Measurements from ENCODE around the gene MYMX. TPM values are rescaled to one million over a fixed set of nuclear protein-coding genes. Genes with fewer than 3 reads are reported as not detected.

Gene MYMX
- polyA plus RNA-seq (2013, experiment 1 of 2), result 2.1 TPM
- 2.3 TPM for polyA plus RNA-seq (2013, experiment 2 of 2)

DNA sequence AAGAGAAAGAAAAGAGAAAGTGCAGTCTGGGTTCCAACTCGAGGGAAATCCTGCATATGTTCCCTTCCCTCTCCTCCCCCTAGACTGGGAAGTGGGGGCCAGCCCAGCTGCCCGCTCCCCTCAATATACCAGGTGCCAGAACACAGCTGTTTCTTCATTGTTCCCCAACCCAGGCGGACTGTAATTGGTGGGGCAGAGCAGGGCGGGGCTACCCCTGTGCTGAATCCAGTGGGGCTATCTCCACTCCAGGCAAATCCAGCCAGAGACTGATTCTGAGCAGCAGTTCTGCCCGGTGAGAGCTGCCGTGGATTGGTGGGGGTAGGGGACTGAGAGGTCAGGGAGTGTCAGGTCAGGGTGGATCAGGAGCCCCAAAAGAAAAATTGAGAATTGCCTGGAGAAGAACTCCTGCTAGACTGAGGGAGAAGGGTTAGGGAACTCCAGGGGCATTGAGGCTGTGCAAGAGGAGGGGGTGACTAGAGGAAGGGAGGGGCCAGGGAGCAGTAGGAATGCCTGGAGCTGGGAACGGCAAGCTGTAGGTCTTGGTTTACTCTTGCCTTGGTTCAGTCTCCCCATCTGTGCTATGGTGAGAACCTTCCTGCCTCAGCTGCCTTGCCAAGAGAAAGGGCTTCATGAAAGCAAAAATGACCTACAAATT, at the start of gene MYMX:
TSS of gene MYMX (plus strand) at position 250 of the 655 bp plus-strand sequence. CDS start 546 bp downstream, outside the sequence.
- Histone ChIP-seq H2BK120ac (ENCODE audit: low read depth, low read length) (peak within 1 kb of the TSS; percentile 51), H3K18ac (ENCODE audit: low read length) (peak within 1 kb of the TSS; percentile 92), H3K4me1 (ENCODE audit: control insufficient read depth in 2 of 2, insufficient read depth in 1 of 2, low read depth in 1 of 2, low read length in 2 of 2) (peaks cover 28 to 29% of the 10 kb centered on the region in 2 donors), H3K4ac (ENCODE audit: low read length) (no peak within 1 kb of the TSS), H3K14ac (ENCODE audit: low read length) (peak within 1 kb of the TSS; percentile 39), H3K9me3 (replicated peaks in 1 of 2; ENCODE audit: control insufficient read depth in 2 of 2, insufficient read depth in 1 of 2, low read depth in 1 of 2, low read length in 2 of 2) (no peaks in the 10 kb centered on the region), H3K4me2 (ENCODE audit: insufficient read depth, low read length, poor library complexity, severe bottlenecking) (peak within 1 kb of the TSS; percentile 40), H3K79me1 (ENCODE audit: low read depth, low read length) (peaks cover 4% of the 10 kb centered on the region), H2BK15ac (ENCODE audit: low read length) (peak within 1 kb of the TSS; percentile 78), H3K9ac (ENCODE audit: low read depth, low read length, poor library complexity) (peak within 1 kb of the TSS; percentile 78), H2BK12ac (ENCODE audit: low read length) (peak within 1 kb of the TSS; percentile 77), H2AK5ac (ENCODE audit: low read depth, low read length) (peak within 1 kb of the TSS; percentile 73), H4K91ac (ENCODE audit: low read depth, low read length, poor library complexity) (no peak within 1 kb of the TSS), H2BK5ac (ENCODE audit: low read length) (no peak within 1 kb of the TSS), H3K36me3 (replicated peaks in 1 of 2; ENCODE audit: control insufficient read depth in 2 of 2, insufficient read depth in 2 of 2, low read length in 2 of 2) (no peaks in the 10 kb centered on the region), H3K23ac (ENCODE audit: low read depth, low read length, poor library complexity) (peak within 1 kb of the TSS; percentile 76), H3K4me3 (ENCODE audit: low read length in 2 of 2) (no peak within 1 kb of the TSS), H2AFZ (ENCODE audit: low read length) (peak within 1 kb of the TSS; percentile 38), H3K27ac (replicated peaks; ENCODE audit: low read length) (peak within 1 kb of the TSS; percentile 15), H3K27me3 (ENCODE audit: control insufficient read depth in 3 of 3, insufficient read depth in 3 of 3, low read depth in 1 of 3, low read length in 3 of 3) (no peaks in the 10 kb centered on the region), H4K8ac (ENCODE audit: low read depth, low read length) (peak within 1 kb of the TSS; percentile 30)
- DNase-seq (ENCODE audit: low spot score), result no peak
- no CpG with 5 or more reads among the region's 7 CpGs for WGBS, 2 donors (ENCODE audit: extremely low coverage in 2 of 2, insufficient read length in 2 of 2, insufficient replicate concordance in 1 of 2)

DNA sequence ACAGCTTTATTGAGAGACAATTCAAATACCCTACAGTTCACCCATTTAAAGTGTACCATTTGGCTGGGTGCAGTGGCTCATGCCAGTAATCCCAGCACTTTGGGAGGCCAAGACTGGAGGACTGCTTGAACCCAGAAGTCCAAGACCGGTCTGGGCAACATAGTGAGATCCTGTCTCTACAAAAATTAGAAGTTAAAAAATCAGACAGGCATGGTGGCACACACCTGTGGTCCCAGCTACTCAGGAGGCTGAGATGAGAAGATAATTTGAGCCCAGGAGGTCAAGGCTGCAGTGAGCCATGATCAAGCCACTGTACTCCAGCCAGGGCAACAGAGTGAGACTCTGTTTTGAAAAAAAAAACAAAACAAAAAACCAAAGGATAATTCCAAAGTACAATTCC, 49.2 kb upstream of the MYMX start:
- Histone ChIP-seq H3K36me3 (replicated peaks in 1 of 2; ENCODE audit: control insufficient read depth in 2 of 2, insufficient read depth in 2 of 2, low read length in 2 of 2) (no peaks in the 10 kb centered on the region), H3K4me2 (ENCODE audit: insufficient read depth, low read length, poor library complexity, severe bottlenecking) (no peak overlapping the region), H3K4me1 (ENCODE audit: control insufficient read depth in 2 of 2, insufficient read depth in 1 of 2, low read depth in 1 of 2, low read length in 2 of 2) (peaks cover 11 to 13% of the 10 kb centered on the region in 2 donors), H2BK120ac (ENCODE audit: low read depth, low read length) (no peak overlapping the region), H2BK15ac (ENCODE audit: low read length) (no peak overlapping the region), H3K79me1 (ENCODE audit: low read depth, low read length) (no peaks in the 10 kb centered on the region), H3K9ac (ENCODE audit: low read depth, low read length, poor library complexity) (no peak overlapping the region), H4K91ac (ENCODE audit: low read depth, low read length, poor library complexity) (no peak overlapping the region), H2AK5ac (ENCODE audit: low read depth, low read length) (no peak overlapping the region), H3K23ac (ENCODE audit: low read depth, low read length, poor library complexity) (no peak overlapping the region), H2AFZ (ENCODE audit: low read length) (no peak overlapping the region), H3K14ac (ENCODE audit: low read length) (no peak overlapping the region), H3K18ac (ENCODE audit: low read length) (no peak overlapping the region), H4K8ac (ENCODE audit: low read depth, low read length) (no peak overlapping the region), H2BK5ac (ENCODE audit: low read length) (no peak overlapping the region), H3K4me3 (ENCODE audit: low read length in 2 of 2) (no peak overlapping the region), H3K27me3 (ENCODE audit: control insufficient read depth in 3 of 3, insufficient read depth in 3 of 3, low read depth in 1 of 3, low read length in 3 of 3) (peaks cover 0 to 16% (median 0%) of the 10 kb centered on the region in 3 experiments), H3K27ac (replicated peaks; ENCODE audit: low read length) (no peak overlapping the region), H3K9me3 (replicated peaks in 1 of 2; ENCODE audit: control insufficient read depth in 2 of 2, insufficient read depth in 1 of 2, low read depth in 1 of 2, low read length in 2 of 2) (no peaks in the 10 kb centered on the region), H3K4ac (ENCODE audit: low read length) (no peak overlapping the region), H2BK12ac (ENCODE audit: low read length) (no peak overlapping the region)
- WGBS, 2 donors (ENCODE audit: extremely low coverage in 2 of 2, insufficient read length in 2 of 2, insufficient replicate concordance in 1 of 2), result no CpG with 5 or more reads among the region's 1 CpG
- DNase-seq (ENCODE audit: low spot score), result no peak

DNA sequence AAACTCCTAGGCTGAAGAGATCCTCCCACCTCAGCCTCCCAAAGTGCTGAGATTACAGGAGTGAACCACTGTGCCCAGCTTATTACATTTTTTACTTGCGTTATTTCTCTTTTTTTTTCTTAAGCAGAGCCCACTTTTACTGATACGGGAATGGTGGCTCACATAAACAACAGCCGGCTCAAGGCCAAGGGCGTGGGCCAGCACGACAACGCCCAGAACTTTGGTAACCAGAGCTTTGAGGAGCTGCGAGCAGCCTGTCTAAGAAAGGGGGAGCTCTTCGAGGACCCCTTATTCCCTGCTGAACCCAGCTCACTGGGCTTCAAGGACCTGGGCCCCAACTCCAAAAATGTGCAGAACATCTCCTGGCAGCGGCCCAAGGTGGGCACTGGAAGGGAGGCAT, 47.6 kb upstream of the MYMX start:
- Histone ChIP-seq H2BK5ac (ENCODE audit: low read length) (no peak overlapping the region), H3K23ac (ENCODE audit: low read depth, low read length, poor library complexity) (no peak overlapping the region), H2BK15ac (ENCODE audit: low read length) (no peak overlapping the region), H3K18ac (ENCODE audit: low read length) (no peak overlapping the region), H4K8ac (ENCODE audit: low read depth, low read length) (no peak overlapping the region), H3K4me2 (ENCODE audit: insufficient read depth, low read length, poor library complexity, severe bottlenecking) (no peak overlapping the region), H3K79me1 (ENCODE audit: low read depth, low read length) (no peaks in the 10 kb centered on the region), H3K27me3 (ENCODE audit: control insufficient read depth in 3 of 3, insufficient read depth in 3 of 3, low read depth in 1 of 3, low read length in 3 of 3) (peaks cover 0 to 16% (median 0%) of the 10 kb centered on the region in 3 experiments), H2AK5ac (ENCODE audit: low read depth, low read length) (no peak overlapping the region), H2AFZ (ENCODE audit: low read length) (no peak overlapping the region), H2BK120ac (ENCODE audit: low read depth, low read length) (no peak overlapping the region), H3K36me3 (replicated peaks in 1 of 2; ENCODE audit: control insufficient read depth in 2 of 2, insufficient read depth in 2 of 2, low read length in 2 of 2) (no peaks in the 10 kb centered on the region), H3K4me3 (ENCODE audit: low read length in 2 of 2) (no peak overlapping the region), H2BK12ac (ENCODE audit: low read length) (no peak overlapping the region), H3K9ac (ENCODE audit: low read depth, low read length, poor library complexity) (no peak overlapping the region), H4K91ac (ENCODE audit: low read depth, low read length, poor library complexity) (no peak overlapping the region), H3K4ac (ENCODE audit: low read length) (no peak overlapping the region), H3K9me3 (replicated peaks in 1 of 2; ENCODE audit: control insufficient read depth in 2 of 2, insufficient read depth in 1 of 2, low read depth in 1 of 2, low read length in 2 of 2) (no peaks in the 10 kb centered on the region), H3K14ac (ENCODE audit: low read length) (no peak overlapping the region), H3K27ac (replicated peaks; ENCODE audit: low read length) (no peak overlapping the region), H3K4me1 (ENCODE audit: control insufficient read depth in 2 of 2, insufficient read depth in 1 of 2, low read depth in 1 of 2, low read length in 2 of 2) (peaks cover 6 to 9% of the 10 kb centered on the region in 2 donors)
- DNase-seq (ENCODE audit: low spot score), result no peak
- no CpG with 5 or more reads among the region's 9 CpGs for WGBS, 2 donors (ENCODE audit: extremely low coverage in 2 of 2, insufficient read length in 2 of 2, insufficient replicate concordance in 1 of 2)

DNA sequence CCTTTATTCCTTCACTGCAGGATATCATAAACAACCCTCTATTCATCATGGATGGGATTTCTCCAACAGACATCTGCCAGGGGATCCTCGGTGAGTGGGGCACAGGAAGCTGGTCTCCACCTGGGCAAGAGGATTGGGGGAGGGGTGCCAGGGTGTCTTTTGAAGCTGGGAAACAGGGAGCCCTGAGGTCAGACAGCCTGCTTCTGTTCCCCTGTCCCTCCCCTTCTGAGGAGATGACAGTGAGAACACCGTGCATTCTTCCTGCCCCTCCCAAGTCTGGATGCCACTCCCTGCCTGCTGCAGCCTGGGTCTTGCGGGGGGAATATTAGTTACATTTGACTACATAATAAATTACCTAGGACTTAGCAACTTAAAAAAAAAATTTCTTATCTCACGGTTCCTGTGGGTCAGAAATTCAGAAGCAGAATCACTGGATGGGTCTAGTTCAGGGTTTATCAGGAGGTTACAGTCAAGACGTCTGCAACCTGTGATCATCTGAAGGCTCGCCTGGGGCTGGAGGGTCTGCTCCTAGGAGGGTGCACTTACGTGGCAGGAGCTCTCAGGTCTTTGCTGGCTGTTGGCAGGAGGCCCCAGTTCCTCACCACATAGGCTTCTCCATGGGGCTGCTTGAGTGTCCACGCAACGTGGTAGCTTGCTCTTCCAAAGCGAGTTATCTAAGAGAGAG, 46.7 kb upstream of the MYMX start:
- no CpG with 5 or more reads among the region's 10 CpGs for WGBS, 2 donors (ENCODE audit: extremely low coverage in 2 of 2, insufficient read length in 2 of 2, insufficient replicate concordance in 1 of 2)
- no peak overlapping the region for H4K91ac ChIP-seq (ENCODE audit: low read depth, low read length, poor library complexity)
- H3K14ac ChIP-seq (ENCODE audit: low read length), result no peak overlapping the region
- DNase-seq (ENCODE audit: low spot score), result no peak
- no peak overlapping the region for H3K18ac ChIP-seq (ENCODE audit: low read length)
- no peak overlapping the region for H2BK12ac ChIP-seq (ENCODE audit: low read length)
- no peak overlapping the region for H3K9ac ChIP-seq (ENCODE audit: low read depth, low read length, poor library complexity)
- H3K27me3 ChIP-seq (ENCODE audit: control insufficient read depth in 3 of 3, insufficient read depth in 3 of 3, low read depth in 1 of 3, low read length in 3 of 3), result peaks cover 0 to 16% (median 0%) of the 10 kb centered on the region in 3 experiments
- H3K23ac ChIP-seq (ENCODE audit: low read depth, low read length, poor library complexity), result no peak overlapping the region
- H4K8ac ChIP-seq (ENCODE audit: low read depth, low read length), result no peak overlapping the region
- H3K36me3 ChIP-seq (replicated peaks in 1 of 2; ENCODE audit: control insufficient read depth in 2 of 2, insufficient read depth in 2 of 2, low read length in 2 of 2), result no peaks in the 10 kb centered on the region
- H2AK5ac ChIP-seq (ENCODE audit: low read depth, low read length), result no peak overlapping the region
- H2BK120ac ChIP-seq (ENCODE audit: low read depth, low read length), result no peak overlapping the region
- H3K4me1 ChIP-seq (ENCODE audit: control insufficient read depth in 2 of 2, insufficient read depth in 1 of 2, low read depth in 1 of 2, low read length in 2 of 2), result peaks cover 6 to 9% of the 10 kb centered on the region in 2 donors
- no peak overlapping the region for H3K4ac ChIP-seq (ENCODE audit: low read length)
- no peak overlapping the region for H2BK15ac ChIP-seq (ENCODE audit: low read length)
- no peaks in the 10 kb centered on the region for H3K9me3 ChIP-seq (replicated peaks in 1 of 2; ENCODE audit: control insufficient read depth in 2 of 2, insufficient read depth in 1 of 2, low read depth in 1 of 2, low read length in 2 of 2)
- H2BK5ac ChIP-seq (ENCODE audit: low read length), result no peak overlapping the region
- H3K4me2 ChIP-seq (ENCODE audit: insufficient read depth, low read length, poor library complexity, severe bottlenecking), result no peak overlapping the region
- no peak overlapping the region for H2AFZ ChIP-seq (ENCODE audit: low read length)
- no peaks in the 10 kb centered on the region for H3K79me1 ChIP-seq (ENCODE audit: low read depth, low read length)
- no peak overlapping the region for H3K4me3 ChIP-seq (ENCODE audit: low read length in 2 of 2)
- no peak overlapping the region for H3K27ac ChIP-seq (replicated peaks; ENCODE audit: low read length)

Data from neuronal stem cell (in vitro differentiated cells).